Mesenchymal stem cell (in vitro differentiated cells and primary cell): Measurements from ENCODE around the gene SASH1.

Experiments
- DNase-seq: peaks from one replicate; pipeline ENCODE4 v3.0.0-alpha.2; 2013
- H2AFZ ChIP-seq: one replicate; pipeline ENCODE4 v1.6.1; 2013; ENCODE audit warnings: low read depth, mild to moderate bottlenecking, control low read depth, inconsistent platforms, low read length, moderate library complexity
- H2AK5ac ChIP-seq: 2 replicates; pipeline ENCODE4 v1.6.1; 2013; ENCODE audit warnings: low read length, moderate library complexity, mild to moderate bottlenecking, inconsistent platforms; ENCODE audit not compliant: severe bottlenecking
- H2BK120ac ChIP-seq: one replicate; pipeline ENCODE4 v1.6.1; 2013; ENCODE audit warnings: low read depth, mild to moderate bottlenecking, inconsistent platforms, low read length, moderate library complexity
- H2BK12ac ChIP-seq, 2 experiments: one replicate each; pipeline ENCODE4 v1.6.1; 2013; ENCODE audit warnings: inconsistent platforms in 2 of 2, low read length in 2 of 2, mild to moderate bottlenecking in 2 of 2, moderate library complexity in 2 of 2, control low read depth in 1 of 2
- H2BK15ac ChIP-seq: one replicate; pipeline ENCODE4 v1.6.1; 2013; ENCODE audit warnings: mild to moderate bottlenecking, low read depth, inconsistent platforms; ENCODE audit not compliant: poor library complexity, severe bottlenecking
- H2BK5ac ChIP-seq: 2 replicates; pipeline ENCODE4 v1.6.1; 2013; ENCODE audit warnings: low read depth, mild to moderate bottlenecking, low read length, control low read depth, inconsistent platforms; ENCODE audit not compliant: poor library complexity, severe bottlenecking
- H3K14ac ChIP-seq, 2 experiments: one replicate each; pipeline ENCODE4 v1.6.1; 2013; ENCODE audit warnings: inconsistent platforms in 2 of 2, low read length in 2 of 2, control low read depth in 1 of 2, mild to moderate bottlenecking in 1 of 2, moderate library complexity in 1 of 2
- H3K18ac ChIP-seq, 2 experiments: one replicate each; pipeline ENCODE4 v1.6.1; 2013; ENCODE audit warnings: inconsistent platforms in 2 of 2, low read length in 2 of 2, control low read depth in 1 of 2, low read depth in 1 of 2, mild to moderate bottlenecking in 1 of 2
- H3K23ac ChIP-seq, 2 experiments: one replicate each; pipeline ENCODE4 v1.6.1; 2013; ENCODE audit warnings: inconsistent platforms in 2 of 2, low read length in 2 of 2, mild to moderate bottlenecking in 2 of 2, moderate library complexity in 2 of 2, control low read depth in 1 of 2
- H3K27ac ChIP-seq: 2 replicates; pipeline ENCODE4 v1.5.1; 2013; ENCODE audit warnings: mild to moderate bottlenecking, moderate library complexity, low read length, control low read depth, inconsistent platforms; ENCODE audit not compliant: poor library complexity, severe bottlenecking
- H3K27me3 ChIP-seq, 2 experiments: 2 replicates each; pipeline versions ENCODE4 v1.6.1 to v1.7.0; 2013; ENCODE audit warnings: low read length in 2 of 2, mild to moderate bottlenecking in 2 of 2, moderate library complexity in 2 of 2, control low read depth in 1 of 2, inconsistent platforms in 1 of 2; ENCODE audit not compliant: control insufficient read depth in 1 of 2, insufficient read depth in 1 of 2
- H3K36me3 ChIP-seq, 2 experiments: 2 replicates each; pipeline versions ENCODE4 v1.6.1 to v1.7.0; 2013; ENCODE audit warnings: low read length in 2 of 2, control low read depth in 1 of 2, inconsistent platforms in 1 of 2, low read depth in 1 of 2, mild to moderate bottlenecking in 1 of 2; ENCODE audit not compliant: insufficient read depth in 2 of 2, control insufficient read depth in 1 of 2
- H3K4ac ChIP-seq, 2 experiments: one replicate each; pipeline ENCODE4 v1.6.1; 2013; ENCODE audit warnings: inconsistent platforms in 2 of 2, low read length in 2 of 2, mild to moderate bottlenecking in 2 of 2, moderate library complexity in 2 of 2, control low read depth in 1 of 2, low read depth in 1 of 2
- H3K4me1 ChIP-seq: 2 replicates; pipeline ENCODE4 v1.6.1; 2013; ENCODE audit warnings: low read depth, low read length, control low read depth; ENCODE audit not compliant: control insufficient read depth, insufficient read depth
- H3K4me2 ChIP-seq: 2 replicates; pipeline ENCODE4 v1.6.1; 2013; ENCODE audit warnings: low read length, mild to moderate bottlenecking, inconsistent platforms; ENCODE audit not compliant: poor library complexity, severe bottlenecking
- H3K4me3 ChIP-seq, 2 experiments: 2 replicates each; pipeline versions ENCODE4 v1.5.1 to v1.7.0; 2013; ENCODE audit warnings: low read length in 2 of 2, mild to moderate bottlenecking in 2 of 2, control low read depth in 1 of 2, low read depth in 1 of 2; ENCODE audit not compliant: insufficient read depth in 1 of 2
- H3K79me1 ChIP-seq: replicated peaks from 2 replicates; pipeline ENCODE4 v1.6.1; 2013; ENCODE audit warnings: mild to moderate bottlenecking, control low read depth, low read length, inconsistent platforms; ENCODE audit not compliant: poor library complexity, severe bottlenecking
- H3K9ac ChIP-seq: 2 replicates; pipeline ENCODE4 v1.7.0; 2013; ENCODE audit warnings: mild to moderate bottlenecking, low read length, moderate library complexity
- H3K9me3 ChIP-seq: 2 replicates; pipeline ENCODE4 v1.7.0; 2013; ENCODE audit warnings: mild to moderate bottlenecking, low read length; ENCODE audit not compliant: control insufficient read depth
- H4K8ac ChIP-seq: one replicate; pipeline ENCODE4 v1.6.1; 2013; ENCODE audit warnings: inconsistent platforms, mild to moderate bottlenecking, low read length, moderate library complexity
- H4K91ac ChIP-seq: one replicate; pipeline ENCODE4 v1.6.1; 2013; ENCODE audit warnings: mild to moderate bottlenecking, low read length, inconsistent platforms
- WGBS: methylation state at CpG from one replicate; pipeline ENCODE4 v1.1.7; 2013; ENCODE audit warnings: mixed read lengths; 5-methylcytosine and 5-hydroxymethylcytosine counted together

Gene SASH1

DNA sequence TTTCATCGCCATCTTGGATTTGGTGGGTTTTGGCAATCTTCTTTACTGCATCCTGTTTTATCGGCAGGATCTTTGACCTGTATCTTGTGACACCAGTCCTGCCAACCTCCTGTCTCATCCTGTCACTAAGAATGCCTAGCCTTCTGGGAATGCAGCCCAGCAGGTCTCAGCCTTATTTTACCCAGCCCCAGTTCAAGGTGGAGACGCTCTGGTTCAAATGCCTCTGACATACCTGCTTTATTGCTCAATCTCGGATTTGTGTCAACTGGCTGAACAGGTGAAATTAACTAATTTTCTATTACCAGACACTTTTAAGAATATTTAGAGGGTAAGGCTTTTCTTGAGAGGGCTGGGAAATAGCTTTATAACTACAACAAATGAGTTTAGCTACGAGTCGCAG is 102.5 kb downstream of the SASH1 start:
- no peak overlapping the region for H3K4me3 ChIP-seq
- no peak overlapping the region for H2AFZ ChIP-seq
- H3K18ac ChIP-seq, result peak overlapping the region; percentile 81 to 86
- H3K4ac ChIP-seq, result peak overlapping the region; percentile 60 to 79
- H3K4me1 ChIP-seq, result peaks cover 14% of the 10 kb centered on the region
- no peak overlapping the region for H3K9ac ChIP-seq
- H2AK5ac ChIP-seq, result peak overlapping the region; percentile 96
- H2BK5ac ChIP-seq, result peak overlapping the region; percentile 69
- peak overlapping the region; percentile 47 for H4K8ac ChIP-seq
- H3K14ac ChIP-seq, result no peak overlapping the region
- H4K91ac ChIP-seq, result peak overlapping the region; percentile 61
- H3K27me3 ChIP-seq, result no peaks in the 10 kb centered on the region
- peaks cover 0 to 65% of the 10 kb centered on the region in 2 experiments for H3K36me3 ChIP-seq
- H2BK12ac ChIP-seq, result peak overlapping the region; percentile 83 to 97
- no peak overlapping the region for H3K23ac ChIP-seq
- H3K4me2 ChIP-seq, result no peak overlapping the region
- 85% methylated on average over 5 of the region's 6 CpGs for WGBS
- DNase-seq, result no peak
- H3K27ac ChIP-seq, result peak overlapping the region; percentile 69
- peaks cover 9% of the 10 kb centered on the region for H3K79me1 ChIP-seq
- H2BK120ac ChIP-seq, result no peak overlapping the region
- peak overlapping the region; percentile 16 for H2BK15ac ChIP-seq
- H3K9me3 ChIP-seq, result no peaks in the 10 kb centered on the region

- no peak overlapping the region for H3K23ac ChIP-seq
- H2BK5ac ChIP-seq, result peak overlapping the region; percentile 46
- H2BK120ac ChIP-seq, result no peak overlapping the region
- peak overlapping the region; percentile 3 for H3K4me2 ChIP-seq
- DNase-seq, result peak; percentile 87
- no peak overlapping the region for H4K8ac ChIP-seq
- no peak overlapping the region for H2AK5ac ChIP-seq
- no peak overlapping the region for H3K14ac ChIP-seq
- no peak overlapping the region for H4K91ac ChIP-seq
- peaks cover 7% of the 10 kb centered on the region for H3K79me1 ChIP-seq
- no peak overlapping the region for H2BK15ac ChIP-seq
- H3K9me3 ChIP-seq, result no peaks in the 10 kb centered on the region
- H3K9ac ChIP-seq, result no peak overlapping the region
- peaks cover 12% of the 10 kb centered on the region for H3K4me1 ChIP-seq
- H2BK12ac ChIP-seq, result no peak overlapping the region
- H3K18ac ChIP-seq, result peak overlapping the region; percentile 18 to 45
- H3K4me3 ChIP-seq, result no peak overlapping the region
- H3K36me3 ChIP-seq, result peaks cover 0 to 66% of the 10 kb centered on the region in 2 experiments
- no peak overlapping the region for H2AFZ ChIP-seq
- H3K27me3 ChIP-seq, result no peaks in the 10 kb centered on the region
- 5% methylated on average over 3 of the region's 6 CpGs for WGBS
- no peak overlapping the region for H3K4ac ChIP-seq
- H3K27ac ChIP-seq, result peak overlapping the region; percentile 69
Measured at GRCh38 chr6:148445620-148446019, 103.0 kb downstream of the SASH1 start.

DNA sequence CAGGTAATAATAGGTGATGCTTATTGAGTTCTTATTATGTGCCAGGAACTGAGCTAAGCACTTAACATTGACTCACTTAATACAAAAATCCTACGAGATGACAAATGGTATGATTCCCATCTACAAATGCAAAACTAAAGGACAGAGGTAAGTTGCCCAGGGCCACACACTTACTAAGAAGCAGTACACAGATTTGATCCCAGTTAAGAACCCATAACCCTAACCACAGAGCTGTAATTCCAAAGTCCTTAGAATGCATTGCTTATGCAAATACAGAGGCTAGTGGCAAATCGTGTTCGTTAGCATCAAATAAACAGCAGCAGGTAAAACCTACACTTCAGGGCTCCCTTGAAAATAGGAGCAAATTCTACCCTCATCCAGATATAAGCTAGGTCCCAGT is 104.0 kb downstream of the SASH1 start:
- Histone ChIP-seq H2BK15ac (no peak overlapping the region), H3K14ac (no peak overlapping the region), H3K36me3 (peaks cover under 1 to 77% of the 10 kb centered on the region in 2 experiments), H4K8ac (no peak overlapping the region), H2AFZ (no peak overlapping the region), H3K27ac (no peak overlapping the region), H3K23ac (no peak overlapping the region), H3K4me3 (no peak overlapping the region), H3K9ac (no peak overlapping the region), H3K27me3 (no peaks in the 10 kb centered on the region), H3K9me3 (no peaks in the 10 kb centered on the region), H3K18ac (no peak overlapping the region), H4K91ac (no peak overlapping the region), H3K79me1 (peaks cover 8% of the 10 kb centered on the region), H3K4me2 (no peak overlapping the region), H2BK120ac (no peak overlapping the region), H3K4me1 (peaks cover 10% of the 10 kb centered on the region), H2BK12ac (no peak overlapping the region), H2AK5ac (peak overlapping the region; percentile 61), H2BK5ac (no peak overlapping the region), H3K4ac (peak overlapping the region in 1 of 2 experiments; percentile 50)
- peak; percentile 31 for DNase-seq
- WGBS, result 59% methylated on average over 3 of the region's 3 CpGs

GRCh38 chr6:148447521-148448230 is 105.0 kb downstream of the SASH1 start:
- peak overlapping the region in 1 of 2 experiments; percentile 79 for H2BK12ac ChIP-seq
- H3K79me1 ChIP-seq, result peaks cover 18% of the 10 kb centered on the region
- peak overlapping the region; percentile 3 for H4K8ac ChIP-seq
- H3K4ac ChIP-seq, result peak overlapping the region; percentile 20 to 38
- H3K9ac ChIP-seq, result no peak overlapping the region
- H3K4me1 ChIP-seq, result peaks cover 9% of the 10 kb centered on the region
- H3K4me2 ChIP-seq, result no peak overlapping the region
- H3K36me3 ChIP-seq, result peaks cover 5 to 87% of the 10 kb centered on the region in 2 experiments
- no peak overlapping the region for H3K27ac ChIP-seq
- H2BK120ac ChIP-seq, result no peak overlapping the region
- peak overlapping the region; percentile 15 for H2BK15ac ChIP-seq
- H3K27me3 ChIP-seq, result no peaks in the 10 kb centered on the region
- peak overlapping the region in 1 of 2 experiments; percentile 60 for H3K18ac ChIP-seq
- H4K91ac ChIP-seq, result no peak overlapping the region
- H3K14ac ChIP-seq, result peak overlapping the region in 1 of 2 experiments; percentile 30
- H3K9me3 ChIP-seq, result no peaks in the 10 kb centered on the region
- WGBS, result 96% methylated on average over 8 of the region's 12 CpGs
- H3K23ac ChIP-seq, result no peak overlapping the region
- H2AFZ ChIP-seq, result no peak overlapping the region
- H2AK5ac ChIP-seq, result peak overlapping the region; percentile 41
- no peak for DNase-seq
- no peak overlapping the region for H3K4me3 ChIP-seq
- H2BK5ac ChIP-seq, result no peak overlapping the region
